Measurements from ENCODE around the gene GTPBP3.
A peak's percentile ranks its signal among the peaks of the same experiment; 100 is the strongest.

- TF ChIP-seq, protein P1, sequence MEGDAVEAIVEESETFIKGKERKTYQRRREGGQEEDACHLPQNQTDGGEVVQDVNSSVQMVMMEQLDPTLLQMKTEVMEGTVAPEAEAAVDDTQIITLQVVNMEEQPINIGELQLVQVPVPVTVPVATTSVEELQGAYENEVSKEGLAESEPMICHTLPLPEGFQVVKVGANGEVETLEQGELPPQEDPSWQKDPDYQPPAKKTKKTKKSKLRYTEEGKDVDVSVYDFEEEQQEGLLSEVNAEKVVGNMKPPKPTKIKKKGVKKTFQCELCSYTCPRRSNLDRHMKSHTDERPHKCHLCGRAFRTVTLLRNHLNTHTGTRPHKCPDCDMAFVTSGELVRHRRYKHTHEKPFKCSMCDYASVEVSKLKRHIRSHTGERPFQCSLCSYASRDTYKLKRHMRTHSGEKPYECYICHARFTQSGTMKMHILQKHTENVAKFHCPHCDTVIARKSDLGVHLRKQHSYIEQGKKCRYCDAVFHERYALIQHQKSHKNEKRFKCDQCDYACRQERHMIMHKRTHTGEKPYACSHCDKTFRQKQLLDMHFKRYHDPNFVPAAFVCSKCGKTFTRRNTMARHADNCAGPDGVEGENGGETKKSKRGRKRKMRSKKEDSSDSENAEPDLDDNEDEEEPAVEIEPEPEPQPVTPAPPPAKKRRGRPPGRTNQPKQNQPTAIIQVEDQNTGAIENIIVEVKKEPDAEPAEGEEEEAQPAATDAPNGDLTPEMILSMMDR (IDR thresholded peaks at IDR 0.05) = no peak
- TF ChIP-seq POLR2A (IDR thresholded peaks at IDR 0.05) = no peak
- TF ChIP-seq POLR2AphosphoS5 (IDR thresholded peaks at IDR 0.05) = peak in 1 of 3 donors; percentile 51
- TF ChIP-seq EP300 (IDR thresholded peaks at IDR 0.05) = no peak
These were observed 2.6 kb upstream of the GTPBP3 start, which contains the start of gene ANO8 for GRCh38 chr19:17334414-17335409.
